HCT116 (cell line): Measurements from ENCODE around the gene ACTR6. TPM values are rescaled to one million over a fixed set of nuclear protein-coding genes. Genes with fewer than 3 reads are reported as not detected.

ENCODE experiments used
- ATAC-seq: fragments of 200-7000 bp; cut with Tn5 transposase; 2 replicates; pipeline ENCODE4 v1.9.1; 2020; ENCODE audit warnings: mild to moderate bottlenecking, moderate library complexity
- BruUV-seq: library from RNA; stranded (reverse); fragments of 400-500 nt; replicated peaks from 2 replicates; lab custom pipeline; 2021; lab: Mats Ljungman, UMichigan
- CTCF ChIA-PET: fragments of 300-600 bp; sonication (Branson Sonifier 250); formaldehyde crosslinking; loops from one replicate; lab custom pipeline; 2021; ENCODE audit warnings: antibody characterized with exemption; lab: Charles Lee
- POLR2A ChIA-PET: fragments of 300-600, 350-600 bp; sonication (Branson Sonifier 250); formaldehyde crosslinking; loops from one replicate; lab custom pipeline; 2021; ENCODE audit warnings: antibody characterized with exemption; lab: Charles Lee
- RAD21 ChIA-PET, 2 experiments: fragments of 300-600 bp; sonication (Branson Sonifier 250); formaldehyde crosslinking; loops; one replicate each; lab custom pipeline; 2023; ENCODE audit warnings: low total read pairs in 2 of 2; ENCODE audit not compliant: uncharacterized antibody in 2 of 2, unreplicated experiment in 2 of 2, low non-redundant PET in 1 of 2; lab: Charles Lee
- DNase-seq: peaks from one replicate; pipeline ENCODE4 v3.0.0-alpha.2; 2010; ENCODE audit warnings: low read depth, low spot score
- H2AFZ ChIP-seq: fragments of 200-600 bp; shearing (Covaris generic), sonication (generic); 2 replicates; pipeline ENCODE4 v1.6.1; 2017; ENCODE audit warnings: low read depth, mixed run types, mixed read lengths, antibody characterized with exemption, low read length; ENCODE audit not compliant: poor library complexity, severe bottlenecking
- H3K27ac ChIP-seq: 2 replicates; pipeline ENCODE4 v1.5.1; 2012; ENCODE audit warnings: low read depth, low read length
- H3K27me3 ChIP-seq: fragments of 200-600 bp; sonication (generic); 2 replicates; pipeline ENCODE4 v1.6.1; 2016; ENCODE audit warnings: mixed run types, low read length, mixed read lengths; ENCODE audit not compliant: insufficient read depth
- H3K36me3 ChIP-seq, 2 experiments: fragments of 200-500 bp in 1 of 2; fragments of 200-600 bp in 1 of 2; sonication (Bioruptor generic) in 1 of 2; sonication (generic) in 1 of 2; 2 replicates each; pipeline versions ENCODE4 v1.5.1 to v1.6.1; 2014 to 2016; ENCODE audit warnings: low read length in 2 of 2, inconsistent platforms in 1 of 2, mixed read lengths in 1 of 2, mixed run types in 1 of 2; ENCODE audit not compliant: insufficient read depth in 2 of 2, control insufficient read depth in 1 of 2
- H3K4me1 ChIP-seq, 2 experiments: fragments of 200-600 bp in 1 of 2; sonication (generic) in 1 of 2; 2 replicates each; pipeline versions ENCODE4 v1.5.1 to v1.6.1; 2012 to 2017; ENCODE audit warnings: low read length in 2 of 2, inconsistent platforms in 1 of 2, mild to moderate bottlenecking in 1 of 2, mixed read lengths in 1 of 2, mixed run types in 1 of 2, moderate library complexity in 1 of 2; ENCODE audit not compliant: insufficient read depth in 2 of 2, control insufficient read depth in 1 of 2
- H3K4me2 ChIP-seq: fragments of 200-600 bp; sonication (generic); 2 replicates; pipeline ENCODE4 v1.6.1; 2017; ENCODE audit warnings: mixed run types, low read length, mixed read lengths
- H3K4me3 ChIP-seq, 2 experiments: fragments of 200-600 bp in 1 of 2; sonication (generic) in 1 of 2; replicated peaks in 1 of 2; 2 replicates each; pipeline ENCODE4 v1.5.1; 2011 to 2016; ENCODE audit warnings: low read length in 2 of 2, control low read depth in 1 of 2, low read depth in 1 of 2, mild to moderate bottlenecking in 1 of 2, mixed read lengths in 1 of 2, mixed run types in 1 of 2
- H3K79me2 ChIP-seq: fragments of 200-600 bp; sonication (generic); 2 replicates; pipeline ENCODE4 v1.6.1; 2017; ENCODE audit warnings: mild to moderate bottlenecking, mixed run types, low read length, moderate library complexity, mixed read lengths; ENCODE audit not compliant: insufficient read depth
- H3K9ac ChIP-seq: fragments of 200-600 bp; sonication (generic); 2 replicates; pipeline ENCODE4 v1.6.1; 2016; ENCODE audit warnings: low read length, mixed read lengths
- H3K9me2 ChIP-seq: fragments of 200-600 bp; sonication (generic), shearing (Covaris generic); 2 replicates; pipeline ENCODE4 v1.6.1; 2017; ENCODE audit warnings: mixed run types, mild to moderate bottlenecking, moderate library complexity; ENCODE audit not compliant: insufficient read depth
- H3K9me3 ChIP-seq, 2 experiments: fragments of 200-500 bp in 1 of 2; fragments of 200-600 bp in 1 of 2; sonication (Bioruptor generic) in 1 of 2; sonication (generic) in 1 of 2; 2 replicates each; pipeline ENCODE4 v1.6.1; 2014 to 2017; ENCODE audit warnings: low read length in 2 of 2, mixed read lengths in 2 of 2, inconsistent platforms in 1 of 2, low read depth in 1 of 2, mild to moderate bottlenecking in 1 of 2, mixed run types in 1 of 2, moderate library complexity in 1 of 2; ENCODE audit not compliant: control insufficient read depth in 1 of 2, insufficient read depth in 1 of 2
- H4K20me1 ChIP-seq: fragments of 200-600 bp; sonication (generic), shearing (Covaris generic); 2 replicates; pipeline ENCODE4 v1.6.1; 2017; ENCODE audit warnings: mixed run types, mild to moderate bottlenecking, moderate library complexity; ENCODE audit not compliant: insufficient read depth
- CBX3 ChIP-seq: IDR thresholded peaks from 2 replicates; pipeline ENCODE4 v1.6.1; 2012; ENCODE audit warnings: low read depth
- CEBPB ChIP-seq: IDR thresholded peaks from 2 replicates; pipeline ENCODE4 v1.6.1; 2012; ENCODE audit warnings: low read depth
- EGR1 ChIP-seq: IDR thresholded peaks from 2 replicates; pipeline ENCODE4 v1.6.1; 2012; ENCODE audit warnings: low read depth
- ELF1 ChIP-seq: IDR thresholded peaks from 2 replicates; pipeline ENCODE4 v1.6.1; 2012; ENCODE audit warnings: low read depth, borderline replicate concordance
- EZH2phosphoT487 ChIP-seq: fragments of 200-600 bp; IDR thresholded peaks from 2 replicates; pipeline ENCODE4 v1.6.1; 2018; ENCODE audit warnings: antibody characterized with exemption, borderline replicate concordance
- FOSL1 ChIP-seq: IDR thresholded peaks from 2 replicates; pipeline ENCODE4 v1.6.1; 2012; ENCODE audit warnings: low read depth
- POLR2A ChIP-seq: IDR thresholded peaks from 2 replicates; pipeline ENCODE4 v1.7.0; 2011; ENCODE audit warnings: borderline replicate concordance; ENCODE audit not compliant: insufficient read depth, insufficient read length; ENCODE audit errors: extremely low read depth
- POLR2AphosphoS5 ChIP-seq: IDR thresholded peaks from 2 replicates; pipeline ENCODE4 v1.6.1; 2011; ENCODE audit warnings: mild to moderate bottlenecking, low read depth, low read length, moderate library complexity
- REST ChIP-seq: IDR thresholded peaks from 2 replicates; pipeline ENCODE4 v1.6.1; 2012; ENCODE audit warnings: low read depth
- SIN3A ChIP-seq: IDR thresholded peaks from 2 replicates; pipeline ENCODE4 v1.6.1; 2012; ENCODE audit warnings: low read depth
- SP1 ChIP-seq: IDR thresholded peaks from 2 replicates; pipeline ENCODE4 v1.6.1; 2012; ENCODE audit warnings: low read depth
- SRF ChIP-seq: IDR thresholded peaks from 2 replicates; pipeline ENCODE4 v1.6.1; 2012; ENCODE audit warnings: low read depth
- TCF7L2 ChIP-seq: IDR thresholded peaks from 2 replicates; pipeline ENCODE4 v1.7.0; 2011; ENCODE audit warnings: borderline replicate concordance, inconsistent platforms; ENCODE audit not compliant: insufficient read depth, insufficient read length; ENCODE audit errors: extremely low read depth
- YY1 ChIP-seq: IDR thresholded peaks from 2 replicates; pipeline ENCODE4 v1.6.1; 2011; ENCODE audit warnings: low read length, low read depth, moderate library complexity, mild to moderate bottlenecking; ENCODE audit not compliant: insufficient replicate concordance; ENCODE audit errors: extremely low read depth
- ZBTB33 ChIP-seq: IDR thresholded peaks from 2 replicates; pipeline ENCODE4 v1.6.1; 2011; ENCODE audit warnings: mild to moderate bottlenecking, low read length, moderate library complexity; ENCODE audit not compliant: insufficient replicate concordance; ENCODE audit errors: extremely low read depth
- ZFX ChIP-seq: fragments of 450-650 bp; IDR thresholded peaks from 2 replicates; pipeline ENCODE4 v1.6.1; 2017
- ZNF274 ChIP-seq: fragments of 200-500 bp; sonication (Bioruptor generic); IDR thresholded peaks from 2 replicates; pipeline ENCODE4 v1.6.1; 2014; ENCODE audit warnings: mild to moderate bottlenecking, low read depth, low read length, inconsistent platforms
- intact Hi-C: fragments of 100-400 bp; cut with micrococcal nuclease; formaldehyde crosslinking; loops from 2 replicates; pipeline ENCODE4 v1.10.0; 2022
- total RNA-seq: library from RNA; stranded (reverse); gene quantifications from one replicate; pipeline ENCODE4 v1.2.1, GENCODE V29; 2021; ENCODE audit not compliant: unreplicated experiment
- TF ChIP-seq, protein P1 (sequence below), 3 experiments: fragments of 200-600 bp in 1 of 3; sonication (generic) in 1 of 3; IDR thresholded peaks in 2 of 3; conservative IDR thresholded peaks in 1 of 3; 2 replicates each; pipeline ENCODE4 v1.5.1; 2012 to 2017; ENCODE audit warnings: low read depth in 2 of 3, low read length in 2 of 3, antibody characterized with exemption in 1 of 3, borderline replicate concordance in 1 of 3, control low read depth in 1 of 3, mild to moderate bottlenecking in 1 of 3, mixed read lengths in 1 of 3, mixed run types in 1 of 3, moderate library complexity in 1 of 3; ENCODE audit not compliant: insufficient read depth in 1 of 3

Gene ACTR6
- total RNA-seq, 1 experiment from 2014 or later = 40.4 TPM

DNA sequence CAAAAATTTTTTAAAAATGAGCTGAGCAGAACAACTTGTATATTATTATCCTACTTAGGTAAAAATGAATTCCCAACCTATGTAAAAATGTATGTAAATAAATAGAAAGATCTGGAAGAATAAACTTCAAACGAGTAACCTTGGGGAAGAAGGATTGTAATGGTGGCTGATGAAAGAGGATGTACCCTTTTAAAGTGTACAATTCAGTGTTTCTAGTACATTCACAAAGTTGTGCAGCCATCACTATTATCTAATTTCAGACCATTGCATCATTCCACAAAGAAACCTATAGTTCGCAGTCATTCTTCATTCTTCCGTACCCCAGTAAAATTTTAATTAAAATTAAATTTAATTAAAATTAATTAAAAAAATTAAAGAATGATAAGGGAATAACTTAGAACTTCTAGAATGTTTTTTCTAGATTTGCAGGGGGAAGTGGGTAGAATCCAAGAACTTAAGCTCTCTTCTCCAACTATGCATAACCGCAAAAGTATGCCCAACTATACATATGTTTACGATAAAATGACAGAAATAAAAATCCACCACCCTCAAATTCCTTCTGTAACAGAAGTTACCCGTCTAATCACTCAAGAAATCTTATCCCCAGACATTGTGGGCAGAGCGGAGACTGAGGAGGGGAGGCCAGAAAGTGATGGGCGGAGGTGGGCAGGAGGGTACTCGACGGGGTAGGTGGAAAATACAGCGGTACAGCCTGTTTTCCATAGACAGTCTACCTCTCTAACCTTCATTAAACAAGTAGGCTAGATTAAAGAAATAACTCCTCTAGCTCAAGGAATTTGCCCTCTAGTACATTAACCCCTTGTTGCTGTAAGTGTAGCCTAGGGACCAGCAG is 65.3 kb downstream of the ACTR6 start:
- H3K4me1 ChIP-seq = peaks cover 3 to 18% of the 10 kb centered on the region in 2 experiments; a peak in 3 of 4 replicates
- H3K27me3 ChIP-seq = no peaks in the 10 kb centered on the region
- DNase-seq (no peak), ATAC-seq (peak; percentile 23; the same call in 1 of the 2 replicates)
- ChIA-PET POLR2A (interaction anchor here (1.0 kb wide), 1 partner anchor 9 kb away, joined by 3 read pairs; no protein-coding TSS in a partner anchor), CTCF (interaction anchor here (0.9 to 1.0 kb wide), 2 partner anchors 31 to 139 kb away, joined by 3 read pairs; no protein-coding TSS in a partner anchor), RAD21 (no interaction called here)
- H3K9me2 ChIP-seq = no peaks in the 10 kb centered on the region
- H3K4me2 ChIP-seq = peak overlapping the region; percentile 76
- peak overlapping the region; percentile 89 for H3K9ac ChIP-seq
- BruUV-seq = TSS peak; percentile 81
- H3K9me3 ChIP-seq = no peaks in the 10 kb centered on the region
- intact Hi-C loops = loop anchor here (2.0 to 5.0 kb wide), 2 partner anchors 65 to 124 kb away; partner anchors contain the start of genes ACTR6 and BLTP3B
- peak overlapping the region; percentile 89 for H2AFZ ChIP-seq
- peak overlapping the region; percentile 89; the same call in 1 of the 2 replicates for H3K27ac ChIP-seq
- peak overlapping the region; percentile 79 to 92 for H3K4me3 ChIP-seq
- H4K20me1 ChIP-seq = no peaks in the 10 kb centered on the region
- H3K79me2 ChIP-seq = peaks cover 36% of the 10 kb centered on the region
- 0 out of 4 replicates have a peak, but pooled peaks cover 0 to 2% of the 10 kb centered on the region in 2 experiments for H3K36me3 ChIP-seq
- TF ChIP-seq SP1 = no peak
- no peak for TF ChIP-seq ZBTB33
- no peak for TF ChIP-seq ZNF274
- TF ChIP-seq TCF7L2 = no peak
- TF ChIP-seq, protein P1, sequence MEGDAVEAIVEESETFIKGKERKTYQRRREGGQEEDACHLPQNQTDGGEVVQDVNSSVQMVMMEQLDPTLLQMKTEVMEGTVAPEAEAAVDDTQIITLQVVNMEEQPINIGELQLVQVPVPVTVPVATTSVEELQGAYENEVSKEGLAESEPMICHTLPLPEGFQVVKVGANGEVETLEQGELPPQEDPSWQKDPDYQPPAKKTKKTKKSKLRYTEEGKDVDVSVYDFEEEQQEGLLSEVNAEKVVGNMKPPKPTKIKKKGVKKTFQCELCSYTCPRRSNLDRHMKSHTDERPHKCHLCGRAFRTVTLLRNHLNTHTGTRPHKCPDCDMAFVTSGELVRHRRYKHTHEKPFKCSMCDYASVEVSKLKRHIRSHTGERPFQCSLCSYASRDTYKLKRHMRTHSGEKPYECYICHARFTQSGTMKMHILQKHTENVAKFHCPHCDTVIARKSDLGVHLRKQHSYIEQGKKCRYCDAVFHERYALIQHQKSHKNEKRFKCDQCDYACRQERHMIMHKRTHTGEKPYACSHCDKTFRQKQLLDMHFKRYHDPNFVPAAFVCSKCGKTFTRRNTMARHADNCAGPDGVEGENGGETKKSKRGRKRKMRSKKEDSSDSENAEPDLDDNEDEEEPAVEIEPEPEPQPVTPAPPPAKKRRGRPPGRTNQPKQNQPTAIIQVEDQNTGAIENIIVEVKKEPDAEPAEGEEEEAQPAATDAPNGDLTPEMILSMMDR (IDR thresholded peaks at IDR 0.05 in 2 of 3, conservative IDR thresholded peaks at IDR 0.05 in 1 of 3; ENCODE audit: borderline replicate concordance in 1 of 3, insufficient read depth in 1 of 3, low read depth in 2 of 3, low read length in 2 of 3) = no peak
- TF ChIP-seq POLR2A = no peak
- no peak for TF ChIP-seq SRF
- no peak for TF ChIP-seq CEBPB
- no peak for TF ChIP-seq SIN3A
- no peak for TF ChIP-seq REST
- no peak for TF ChIP-seq POLR2AphosphoS5
- TF ChIP-seq ELF1 = no peak
- no peak for TF ChIP-seq YY1
- no peak for TF ChIP-seq EZH2phosphoT487
- TF ChIP-seq CBX3 = no peak
- TF ChIP-seq FOSL1 = no peak
- TF ChIP-seq ZFX = no peak
- TF ChIP-seq EGR1 = no peak
